Measurements from ENCODE around the gene LAMTOR5. TPM values are rescaled to one million over a fixed set of nuclear protein-coding genes. Genes with fewer than 3 reads are reported as not detected.
"Not testable (repeated sequence)": the region's sequence is repeated elsewhere in the genome, so short reads cannot be mapped to it uniquely, and the experiment has no call there.

The LAMTOR5 gene
- total RNA-seq, 2 experiments from 2014 or later: 109 to 130 TPM

GRCh38 chr1:110439873-110440272 lies 32.4 kb upstream of the LAMTOR5 start:
- not testable (repeated sequence) for H3K4me1 Mint-ChIP-seq

GRCh38 chr1:110438893-110439292 lies 31.4 kb upstream of the LAMTOR5 start:
- Mint-ChIP-seq H3K9me3 (ENCODE audit: low read depth) (no peaks in the 10 kb centered on the region), H3K27ac (no peak overlapping the region), H3K27me3 (peaks cover 6% of the 10 kb centered on the region), H3K4me1 (no peaks in the 10 kb centered on the region), H3K36me3 (no peaks in the 10 kb centered on the region), H3K4me3 (no peak overlapping the region)
- CTCF ChIA-PET: interaction anchor here (1.3 to 2.3 kb wide), 2 partner anchors 16 to 21 kb away, joined by 3 to 6 read pairs; no protein-coding TSS in a partner anchor
- DNase-seq: no peak
- ATAC-seq: no peak

More at GRCh38 chr1:110439873-110440272, 32.4 kb upstream of the LAMTOR5 start:
- H3K9me3 Mint-ChIP-seq (ENCODE audit: low read depth); H3K27ac Mint-ChIP-seq; DNase-seq; ATAC-seq; H3K36me3 Mint-ChIP-seq; H3K27me3 Mint-ChIP-seq; H3K4me3 Mint-ChIP-seq: not testable (repeated sequence)
- CTCF ChIA-PET: interaction anchor here (0.9 kb wide), 1 partner anchor 21 kb away, joined by 4 read pairs; no protein-coding TSS in a partner anchor

GRCh38 chr1:110437645-110438299 lies 30.3 kb upstream of the LAMTOR5 start:
- not testable (repeated sequence) for H3K9me3 Mint-ChIP-seq (ENCODE audit: low read depth); H3K27me3 Mint-ChIP-seq; H3K36me3 Mint-ChIP-seq; H3K27ac Mint-ChIP-seq; ATAC-seq; DNase-seq; H3K4me3 Mint-ChIP-seq; H3K4me1 Mint-ChIP-seq
- CTCF ChIA-PET: interaction anchor here (1.3 to 2.4 kb wide), 4 partner anchors 17 to 58 kb away, joined by 3 to 8 read pairs (median 5); no protein-coding TSS in a partner anchor

- Mint-ChIP-seq H3K4me3 (no peak overlapping the region), H3K27ac (no peak overlapping the region), H3K9me3 (ENCODE audit: low read depth) (no peaks in the 10 kb centered on the region), H3K27me3 (peaks cover 3% of the 10 kb centered on the region), H3K36me3 (no peaks in the 10 kb centered on the region), H3K4me1 (no peaks in the 10 kb centered on the region)
- no peak for ATAC-seq
- no peak for DNase-seq
- CTCF ChIA-PET: interaction anchor here (1.3 to 3.6 kb wide), 4 partner anchors 23 to 59 kb away, joined by 4 to 11 read pairs (median 7); no protein-coding TSS in a partner anchor
Observed at GRCh38 chr1:110436635-110437034, 29.1 kb upstream of the LAMTOR5 start.

GRCh38 chr1:110434946-110435345 lies 27.5 kb upstream of the LAMTOR5 start:
- CTCF ChIA-PET: interaction anchor here (3.6 kb wide), 1 partner anchor 25 kb away, joined by 11 read pairs; no protein-coding TSS in a partner anchor
- H3K36me3 Mint-ChIP-seq: no peaks in the 10 kb centered on the region
- no peak for DNase-seq

GRCh38 chr1:110433803-110434202 lies 26.3 kb upstream of the LAMTOR5 start:
- Mint-ChIP-seq H3K9me3 (ENCODE audit: low read depth) (no peaks in the 10 kb centered on the region), H3K27me3 (peaks cover 9% of the 10 kb centered on the region), H3K27ac (no peak overlapping the region), H3K4me3 (no peak overlapping the region), H3K36me3 (no peaks in the 10 kb centered on the region), H3K4me1 (no peaks in the 10 kb centered on the region)
- no peak for ATAC-seq
- CTCF ChIA-PET: interaction anchor here (3.6 kb wide), 1 partner anchor 26 kb away, joined by 11 read pairs; no protein-coding TSS in a partner anchor
- DNase-seq: no peak

More at GRCh38 chr1:110434946-110435345, 27.5 kb upstream of the LAMTOR5 start:
- no peaks in the 10 kb centered on the region for H3K4me1 Mint-ChIP-seq
- H3K27ac Mint-ChIP-seq: no peak overlapping the region
- peaks cover 9% of the 10 kb centered on the region for H3K27me3 Mint-ChIP-seq
- H3K4me3 Mint-ChIP-seq: no peak overlapping the region
- H3K9me3 Mint-ChIP-seq (ENCODE audit: low read depth): no peaks in the 10 kb centered on the region
- ATAC-seq: no peak

GRCh38 chr1:110433213-110433612 lies 25.7 kb upstream of the LAMTOR5 start:
- CTCF ChIA-PET: interaction anchor here (3.6 kb wide), 1 partner anchor 27 kb away, joined by 11 read pairs; no protein-coding TSS in a partner anchor

GRCh38 chr1:110430901-110431300 lies 23.4 kb upstream of the LAMTOR5 start:
- CTCF ChIA-PET: interaction anchor here (0.8 to 2.0 kb wide), 3 partner anchors 30 to 65 kb away, joined by 3 to 7 read pairs (median 4); no protein-coding TSS in a partner anchor
- ATAC-seq (no peak), DNase-seq (no peak)
- H3K4me3 Mint-ChIP-seq: no peak overlapping the region
- H3K36me3 Mint-ChIP-seq: no peaks in the 10 kb centered on the region
- no peaks in the 10 kb centered on the region for H3K9me3 Mint-ChIP-seq (ENCODE audit: low read depth)
- H3K27ac Mint-ChIP-seq: no peak overlapping the region
- no peaks in the 10 kb centered on the region for H3K4me1 Mint-ChIP-seq
- H3K27me3 Mint-ChIP-seq: peaks cover 7% of the 10 kb centered on the region

More at GRCh38 chr1:110433213-110433612, 25.7 kb upstream of the LAMTOR5 start:
- Mint-ChIP-seq H3K4me3 (no peak overlapping the region), H3K4me1 (no peaks in the 10 kb centered on the region), H3K27me3 (peaks cover 9% of the 10 kb centered on the region), H3K9me3 (ENCODE audit: low read depth) (no peaks in the 10 kb centered on the region), H3K36me3 (no peaks in the 10 kb centered on the region), H3K27ac (no peak overlapping the region)
- DNase-seq (no peak), ATAC-seq (no peak)

- Mint-ChIP-seq H3K4me3 (no peak overlapping the region), H3K27me3 (peaks cover 8% of the 10 kb centered on the region)
Observed at GRCh38 chr1:110430366-110430765, 22.9 kb upstream of the LAMTOR5 start.

GRCh38 chr1:110428946-110429345 lies 21.5 kb upstream of the LAMTOR5 start:
- H3K9me3 Mint-ChIP-seq (ENCODE audit: low read depth): no peaks in the 10 kb centered on the region
- H3K36me3 Mint-ChIP-seq: no peaks in the 10 kb centered on the region
- no peak overlapping the region for H3K27ac Mint-ChIP-seq
- peaks cover 1% of the 10 kb centered on the region for H3K4me1 Mint-ChIP-seq
- no peak overlapping the region for H3K4me3 Mint-ChIP-seq
- peaks cover 13% of the 10 kb centered on the region for H3K27me3 Mint-ChIP-seq
- CTCF ChIA-PET: interaction anchor here (1.0 to 2.0 kb wide), 2 partner anchors 31 to 232 kb away, joined by 5 to 7 read pairs; no protein-coding TSS in a partner anchor
- DNase-seq (no peak), ATAC-seq (no peak)

More at GRCh38 chr1:110430366-110430765, 22.9 kb upstream of the LAMTOR5 start:
- Mint-ChIP-seq H3K36me3 (no peaks in the 10 kb centered on the region), H3K27ac (no peak overlapping the region), H3K4me1 (no peaks in the 10 kb centered on the region), H3K9me3 (ENCODE audit: low read depth) (no peaks in the 10 kb centered on the region)
- ATAC-seq (no peak), DNase-seq (no peak)
- CTCF ChIA-PET: interaction anchor here (0.8 to 2.0 kb wide), 3 partner anchors 30 to 66 kb away, joined by 3 to 7 read pairs (median 4); no protein-coding TSS in a partner anchor

- Mint-ChIP-seq H3K36me3 (no peaks in the 10 kb centered on the region), H3K27ac (no peak overlapping the region), H3K4me1 (peaks cover 8% of the 10 kb centered on the region), H3K9me3 (ENCODE audit: low read depth) (no peaks in the 10 kb centered on the region), H3K27me3 (peaks cover 18% of the 10 kb centered on the region), H3K4me3 (no peak overlapping the region)
- DNase-seq: no peak
- CTCF ChIA-PET: interaction anchor here (1.0 kb wide), 1 partner anchor 14 kb away, joined by 4 read pairs; no protein-coding TSS in a partner anchor
- no peak for ATAC-seq
Observed at GRCh38 chr1:110426854-110427253, 19.4 kb upstream of the LAMTOR5 start.

- H3K9me3 Mint-ChIP-seq (ENCODE audit: low read depth): no peaks in the 10 kb centered on the region
- peaks cover 14% of the 10 kb centered on the region for H3K4me1 Mint-ChIP-seq
- DNase-seq (no peak), ATAC-seq (no peak)
- no peaks in the 10 kb centered on the region for H3K36me3 Mint-ChIP-seq
- no peak overlapping the region for H3K27ac Mint-ChIP-seq
- CTCF ChIA-PET: interaction anchor here (1.0 to 3.8 kb wide), 3 partner anchors 13 to 70 kb away, joined by 3 to 14 read pairs (median 4); no protein-coding TSS in a partner anchor
- H3K27me3 Mint-ChIP-seq: peaks cover 12% of the 10 kb centered on the region
- no peak overlapping the region for H3K4me3 Mint-ChIP-seq
Observed at GRCh38 chr1:110425612-110426152, 18.2 kb upstream of the LAMTOR5 start.
